WTC11 (cell line): ENCODE data around the gene ELAVL1.

Source experiments
- SP1 ChIP-seq: sonication (generic); formaldehyde crosslinking; conservative IDR thresholded peaks from 2 replicates; pipeline ENCODE4 v1.8.1; 2022; ENCODE audit warnings: missing genetic modification reagents
- TF ChIP-seq, protein P1 (sequence below): sonication (generic); formaldehyde crosslinking; IDR thresholded peaks from 2 replicates; pipeline ENCODE4 v1.8.1; 2022; ENCODE audit warnings: missing genetic modification reagents, borderline replicate concordance

DNA sequence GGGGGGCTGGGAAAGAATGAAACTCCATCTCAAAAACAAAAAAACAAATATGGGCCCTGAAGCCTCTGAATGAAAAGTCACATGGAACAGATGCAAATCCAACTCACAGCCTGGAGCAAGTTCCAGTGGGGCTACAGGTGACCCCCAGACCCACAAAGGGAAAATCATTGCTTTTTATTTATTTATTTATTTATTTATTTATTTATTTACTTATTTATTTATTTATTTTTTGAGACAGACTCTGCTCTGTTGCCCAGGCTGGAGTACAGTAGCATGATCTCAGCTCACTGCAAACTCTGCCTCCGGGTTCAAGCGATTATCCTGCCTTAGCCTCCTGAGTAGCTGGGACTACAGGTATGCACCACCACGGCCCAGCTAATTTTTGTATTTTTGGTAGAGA lies 33.8 kb upstream of the ELAVL1 start:
- TF ChIP-seq SP1 (CRISPR knock-in tag), result no peak
- TF ChIP-seq, protein P1, sequence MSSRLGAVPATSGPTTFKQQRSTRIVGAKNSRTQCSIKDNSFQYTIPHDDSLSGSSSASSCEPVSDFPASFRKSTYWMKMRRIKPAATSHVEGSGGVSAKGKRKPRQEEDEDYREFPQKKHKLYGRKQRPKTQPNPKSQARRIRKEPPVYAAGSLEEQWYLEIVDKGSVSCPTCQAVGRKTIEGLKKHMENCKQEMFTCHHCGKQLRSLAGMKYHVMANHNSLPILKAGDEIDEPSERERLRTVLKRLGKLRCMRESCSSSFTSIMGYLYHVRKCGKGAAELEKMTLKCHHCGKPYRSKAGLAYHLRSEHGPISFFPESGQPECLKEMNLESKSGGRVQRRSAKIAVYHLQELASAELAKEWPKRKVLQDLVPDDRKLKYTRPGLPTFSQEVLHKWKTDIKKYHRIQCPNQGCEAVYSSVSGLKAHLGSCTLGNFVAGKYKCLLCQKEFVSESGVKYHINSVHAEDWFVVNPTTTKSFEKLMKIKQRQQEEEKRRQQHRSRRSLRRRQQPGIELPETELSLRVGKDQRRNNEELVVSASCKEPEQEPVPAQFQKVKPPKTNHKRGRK (CRISPR knock-in tag), result no peak
